HFFc6 (cell line): Measurements from ENCODE around the gene GOT2. TPM values are rescaled to one million over a fixed set of nuclear protein-coding genes. Genes with fewer than 3 reads are reported as not detected.
"Not testable (repeated sequence)": the region's sequence is repeated elsewhere in the genome, so short reads cannot be mapped to it uniquely, and the experiment has no call there.

Experiments used
- DNase-seq: peaks from one replicate; pipeline ENCODE4 v3.0.0-alpha.2; 2018
- H3K27ac Mint-ChIP-seq: 2 replicates; pipeline ENCODE4 v1.8.0; 2020; ENCODE audit warnings: mild to moderate bottlenecking, mixed read lengths
- H3K27me3 Mint-ChIP-seq: 2 replicates; pipeline ENCODE4 v1.8.0; 2021; ENCODE audit warnings: mild to moderate bottlenecking, moderate library complexity, mixed read lengths; ENCODE audit not compliant: insufficient read depth
- H3K36me3 Mint-ChIP-seq: 2 replicates; pipeline ENCODE4 v1.8.0; 2021; ENCODE audit warnings: low read depth, mixed read lengths
- H3K4me1 Mint-ChIP-seq: 2 replicates; pipeline ENCODE4 v1.8.0; 2020; ENCODE audit warnings: low read depth, mixed read lengths
- H3K4me3 Mint-ChIP-seq: 2 replicates; pipeline ENCODE4 v1.8.0; 2020; ENCODE audit warnings: mild to moderate bottlenecking, moderate library complexity, mixed read lengths
- H3K9me3 Mint-ChIP-seq: 2 replicates; pipeline ENCODE4 v1.8.0; 2020; ENCODE audit warnings: mild to moderate bottlenecking, mixed read lengths
- CTCF ChIP-seq: fragments of 200-600 bp; sonication (generic); IDR thresholded peaks from 2 replicates; pipeline ENCODE4 v1.5.0; 2021; ENCODE audit warnings: antibody characterized with exemption, mild to moderate bottlenecking
- total RNA-seq, 6 experiments: library from RNA; stranded (reverse); fragmentation: NEBNext Ultra II Directional; extraction: Animal tissue kit (Norgen Biotek cat#: 25700); gene quantifications; 2 replicates in 1 of 6; 3 replicates in 5 of 6; pipeline ENCODE4 v1.2.3, GENCODE V29; 2021

The GOT2 gene
- total RNA-seq, 6 experiments from 2014 or later, result 131 to 152 (median 138) TPM

- Mint-ChIP-seq H3K27ac (no peak overlapping the region), H3K9me3 (no peaks in the 10 kb centered on the region), H3K4me3 (no peak overlapping the region), H3K27me3 (no peaks in the 10 kb centered on the region; the same call in none of the 2 replicates), H3K36me3 (peaks cover 7% of the 10 kb centered on the region), H3K4me1 (peaks cover 5% of the 10 kb centered on the region)
- DNase-seq, result no peak
- no peak for TF ChIP-seq CTCF
Measured at GRCh38 chr16:58678269-58678668, 55.8 kb downstream of the GOT2 start.

- Mint-ChIP-seq H3K4me3 (no peak overlapping the region), H3K27me3 (no peaks in the 10 kb centered on the region; the same call in none of the 2 replicates), H3K27ac (no peak overlapping the region), H3K36me3 (peaks cover 28% of the 10 kb centered on the region), H3K4me1 (no peaks in the 10 kb centered on the region), H3K9me3 (no peaks in the 10 kb centered on the region)
- DNase-seq, result no peak
- no peak for TF ChIP-seq CTCF
Measured at GRCh38 chr16:58670946-58671583, 63.1 kb downstream of the GOT2 start.

- Mint-ChIP-seq H3K9me3 (no peaks in the 10 kb centered on the region), H3K36me3 (peaks cover 28% of the 10 kb centered on the region), H3K27ac (no peak overlapping the region; the same call in 1 of the 2 replicates), H3K4me1 (no peaks in the 10 kb centered on the region), H3K27me3 (no peaks in the 10 kb centered on the region; the same call in none of the 2 replicates), H3K4me3 (no peak overlapping the region)
- DNase-seq, result no peak
- TF ChIP-seq CTCF, result no peak
Measured at GRCh38 chr16:58670177-58670576, 63.9 kb downstream of the GOT2 start.

GRCh38 chr16:58665200-58665599, 68.9 kb downstream of the GOT2 start:
- no peak for DNase-seq
- Mint-ChIP-seq H3K4me3 (no peak overlapping the region), H3K4me1 (peaks cover 6% of the 10 kb centered on the region), H3K9me3 (no peaks in the 10 kb centered on the region), H3K27me3 (peaks cover 3% of the 10 kb centered on the region; the same call in 1 of the 2 replicates), H3K36me3 (peaks cover 14% of the 10 kb centered on the region), H3K27ac (no peak overlapping the region)
- TF ChIP-seq CTCF, result no peak

- TF ChIP-seq CTCF, result peak; percentile 77
- Mint-ChIP-seq H3K36me3 (no peaks in the 10 kb centered on the region), H3K4me3 (no peak overlapping the region; the same call in 1 of the 2 replicates), H3K27me3 (peaks cover 6% of the 10 kb centered on the region; the same call in 1 of the 2 replicates), H3K9me3 (no peaks in the 10 kb centered on the region), H3K27ac (peak overlapping the region; percentile 45; the same call in 1 of the 2 replicates), H3K4me1 (peaks cover 12% of the 10 kb centered on the region)
- DNase-seq, result peak; percentile 91
Measured at GRCh38 chr16:58661199-58661830, 72.8 kb downstream of the GOT2 start.

GRCh38 chr16:58659911-58660310, 74.2 kb downstream of the GOT2 start:
- H3K4me1 Mint-ChIP-seq, result peaks cover 12% of the 10 kb centered on the region
- H3K27ac Mint-ChIP-seq, H3K27me3 Mint-ChIP-seq, H3K4me3 Mint-ChIP-seq, H3K36me3 Mint-ChIP-seq, H3K9me3 Mint-ChIP-seq, DNase-seq: not testable (repeated sequence)
